Testis (tissue), 2 donors: ENCODE data around the gene NFU1.
"Not testable (repeated sequence)": the region's sequence is repeated elsewhere in the genome, so short reads cannot be mapped to it uniquely, and the experiment has no call there.

ENCODE experiments used
- POLR2A ChIP-seq: fragments of 450-650 bp; IDR thresholded peaks from one replicate; pipeline ENCODE4 v1.6.1; 2017; ENCODE audit warnings: antibody characterized with exemption, mild to moderate bottlenecking, moderate library complexity
- TF ChIP-seq, protein P1 (sequence below), 3 experiments: fragments of 450-650 bp in 2 of 3; fragments of 200-600 bp in 1 of 3; sonication (generic) in 1 of 3; IDR thresholded peaks; one replicate each; pipeline ENCODE4 v1.5.1; 2016 to 2019; ENCODE audit warnings: antibody characterized with exemption in 3 of 3, mild to moderate bottlenecking in 2 of 3, moderate library complexity in 1 of 3

DNA sequence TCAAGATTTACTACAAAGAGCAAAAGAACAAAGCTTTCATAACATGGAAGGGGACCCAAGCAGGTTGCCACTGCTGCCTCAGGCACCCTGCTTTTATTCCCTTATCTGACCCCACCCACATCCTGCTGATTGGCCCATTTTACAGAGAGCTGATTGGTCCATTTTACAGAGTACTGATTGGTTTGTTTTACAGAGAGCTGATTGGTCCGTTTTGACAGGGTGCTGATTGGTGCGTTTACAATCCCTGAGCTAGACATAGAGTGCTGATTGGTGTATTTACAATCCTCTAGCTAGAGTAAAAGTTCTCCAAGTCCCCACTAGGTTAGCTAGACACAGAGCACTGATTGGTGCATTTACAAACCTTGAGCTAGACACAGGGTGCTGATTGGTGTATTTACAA lies 2.3 kb upstream of the NFU1 start:
- TF ChIP-seq, protein P1, sequence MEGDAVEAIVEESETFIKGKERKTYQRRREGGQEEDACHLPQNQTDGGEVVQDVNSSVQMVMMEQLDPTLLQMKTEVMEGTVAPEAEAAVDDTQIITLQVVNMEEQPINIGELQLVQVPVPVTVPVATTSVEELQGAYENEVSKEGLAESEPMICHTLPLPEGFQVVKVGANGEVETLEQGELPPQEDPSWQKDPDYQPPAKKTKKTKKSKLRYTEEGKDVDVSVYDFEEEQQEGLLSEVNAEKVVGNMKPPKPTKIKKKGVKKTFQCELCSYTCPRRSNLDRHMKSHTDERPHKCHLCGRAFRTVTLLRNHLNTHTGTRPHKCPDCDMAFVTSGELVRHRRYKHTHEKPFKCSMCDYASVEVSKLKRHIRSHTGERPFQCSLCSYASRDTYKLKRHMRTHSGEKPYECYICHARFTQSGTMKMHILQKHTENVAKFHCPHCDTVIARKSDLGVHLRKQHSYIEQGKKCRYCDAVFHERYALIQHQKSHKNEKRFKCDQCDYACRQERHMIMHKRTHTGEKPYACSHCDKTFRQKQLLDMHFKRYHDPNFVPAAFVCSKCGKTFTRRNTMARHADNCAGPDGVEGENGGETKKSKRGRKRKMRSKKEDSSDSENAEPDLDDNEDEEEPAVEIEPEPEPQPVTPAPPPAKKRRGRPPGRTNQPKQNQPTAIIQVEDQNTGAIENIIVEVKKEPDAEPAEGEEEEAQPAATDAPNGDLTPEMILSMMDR (IDR thresholded peaks at IDR 0.05) = not testable (repeated sequence)
- TF ChIP-seq POLR2A = not testable (repeated sequence)
